Measurements from ENCODE around the gene EXOC7. TPM values are rescaled to one million over a fixed set of nuclear protein-coding genes. Genes with fewer than 3 reads are reported as not detected.

The EXOC7 gene
- total RNA-seq, 1 donor from 2014 or later: 183 TPM

DNA sequence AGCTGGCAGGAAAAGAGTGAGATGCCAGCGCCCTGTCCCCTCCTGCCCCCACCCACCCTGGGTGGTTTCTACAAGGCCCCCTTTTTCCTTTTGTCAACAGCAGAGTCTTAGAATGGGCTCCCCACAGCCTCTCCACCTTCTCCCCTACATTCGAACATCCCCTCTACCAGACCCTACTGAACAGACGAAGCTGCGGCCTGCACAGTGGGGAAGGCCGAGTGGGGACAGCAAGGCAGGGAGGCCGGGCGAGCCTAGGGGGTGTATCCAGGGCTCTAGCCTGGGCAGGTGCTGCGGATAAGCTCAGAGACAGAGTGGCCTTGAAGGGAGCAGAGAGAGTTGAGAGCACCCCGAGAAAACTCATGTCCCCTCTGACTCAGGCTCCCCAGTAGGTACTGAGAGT lies 17.2 kb downstream of the EXOC7 start:
- DNase-seq (ENCODE audit: low spot score): no peak
- Mint-ChIP-seq H3K4me1 (ENCODE audit: unreplicated experiment) (no peaks in the 10 kb centered on the region), H3K36me3 (ENCODE audit: low read depth, unreplicated experiment) (peaks cover 38% of the 10 kb centered on the region), H3K27ac (ENCODE audit: unreplicated experiment) (no peak overlapping the region), H3K4me3 (ENCODE audit: unreplicated experiment) (no peak overlapping the region), H3K27me3 (ENCODE audit: unreplicated experiment) (peaks cover 18% of the 10 kb centered on the region), H3K9me3 (ENCODE audit: unreplicated experiment) (no peaks in the 10 kb centered on the region)
- TF ChIP-seq, protein P1, sequence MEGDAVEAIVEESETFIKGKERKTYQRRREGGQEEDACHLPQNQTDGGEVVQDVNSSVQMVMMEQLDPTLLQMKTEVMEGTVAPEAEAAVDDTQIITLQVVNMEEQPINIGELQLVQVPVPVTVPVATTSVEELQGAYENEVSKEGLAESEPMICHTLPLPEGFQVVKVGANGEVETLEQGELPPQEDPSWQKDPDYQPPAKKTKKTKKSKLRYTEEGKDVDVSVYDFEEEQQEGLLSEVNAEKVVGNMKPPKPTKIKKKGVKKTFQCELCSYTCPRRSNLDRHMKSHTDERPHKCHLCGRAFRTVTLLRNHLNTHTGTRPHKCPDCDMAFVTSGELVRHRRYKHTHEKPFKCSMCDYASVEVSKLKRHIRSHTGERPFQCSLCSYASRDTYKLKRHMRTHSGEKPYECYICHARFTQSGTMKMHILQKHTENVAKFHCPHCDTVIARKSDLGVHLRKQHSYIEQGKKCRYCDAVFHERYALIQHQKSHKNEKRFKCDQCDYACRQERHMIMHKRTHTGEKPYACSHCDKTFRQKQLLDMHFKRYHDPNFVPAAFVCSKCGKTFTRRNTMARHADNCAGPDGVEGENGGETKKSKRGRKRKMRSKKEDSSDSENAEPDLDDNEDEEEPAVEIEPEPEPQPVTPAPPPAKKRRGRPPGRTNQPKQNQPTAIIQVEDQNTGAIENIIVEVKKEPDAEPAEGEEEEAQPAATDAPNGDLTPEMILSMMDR (IDR thresholded peaks at IDR 0.05; ENCODE audit: unreplicated experiment): no peak

DNA sequence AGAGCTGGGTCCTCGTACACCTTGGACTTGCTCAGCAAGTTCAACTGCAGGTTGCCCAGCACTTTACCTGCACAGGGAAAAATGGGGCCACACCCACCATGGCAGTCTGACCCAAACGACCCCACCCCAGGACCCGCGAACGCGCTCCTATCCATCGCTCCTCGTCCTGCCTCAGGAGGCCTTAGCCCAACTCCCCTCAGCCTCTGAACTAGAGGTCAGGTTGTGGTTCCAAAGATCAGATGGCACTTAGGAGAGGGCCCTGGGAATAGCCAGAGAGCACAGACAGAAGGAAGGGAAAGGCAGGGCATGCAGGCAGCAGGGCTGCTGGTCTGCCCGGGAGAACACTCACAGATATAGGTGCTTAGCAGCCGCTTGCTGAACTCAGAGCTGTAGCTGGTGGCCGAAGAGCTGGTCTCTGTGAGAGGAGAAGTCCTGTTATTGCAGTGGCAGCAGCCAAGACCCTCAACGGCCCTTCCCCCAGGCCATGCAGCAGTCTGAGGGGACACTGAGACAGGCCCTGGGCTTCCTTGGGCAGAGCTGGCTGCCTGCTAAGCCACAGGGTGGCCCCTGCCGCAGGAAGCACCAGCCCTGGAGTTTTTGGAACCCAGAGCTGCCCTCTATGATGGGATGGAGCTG lies 17.7 kb downstream of the EXOC7 start:
- H3K27me3 Mint-ChIP-seq (ENCODE audit: unreplicated experiment): peaks cover 21% of the 10 kb centered on the region
- no peak overlapping the region for H3K4me3 Mint-ChIP-seq (ENCODE audit: unreplicated experiment)
- no peak overlapping the region for H3K27ac Mint-ChIP-seq (ENCODE audit: unreplicated experiment)
- no peaks in the 10 kb centered on the region for H3K9me3 Mint-ChIP-seq (ENCODE audit: unreplicated experiment)
- H3K4me1 Mint-ChIP-seq (ENCODE audit: unreplicated experiment): peaks cover 2% of the 10 kb centered on the region
- DNase-seq (ENCODE audit: low spot score): no peak
- TF ChIP-seq, protein P1 (IDR thresholded peaks at IDR 0.05; ENCODE audit: unreplicated experiment): no peak
- H3K36me3 Mint-ChIP-seq (ENCODE audit: low read depth, unreplicated experiment): peaks cover 32% of the 10 kb centered on the region

DNA sequence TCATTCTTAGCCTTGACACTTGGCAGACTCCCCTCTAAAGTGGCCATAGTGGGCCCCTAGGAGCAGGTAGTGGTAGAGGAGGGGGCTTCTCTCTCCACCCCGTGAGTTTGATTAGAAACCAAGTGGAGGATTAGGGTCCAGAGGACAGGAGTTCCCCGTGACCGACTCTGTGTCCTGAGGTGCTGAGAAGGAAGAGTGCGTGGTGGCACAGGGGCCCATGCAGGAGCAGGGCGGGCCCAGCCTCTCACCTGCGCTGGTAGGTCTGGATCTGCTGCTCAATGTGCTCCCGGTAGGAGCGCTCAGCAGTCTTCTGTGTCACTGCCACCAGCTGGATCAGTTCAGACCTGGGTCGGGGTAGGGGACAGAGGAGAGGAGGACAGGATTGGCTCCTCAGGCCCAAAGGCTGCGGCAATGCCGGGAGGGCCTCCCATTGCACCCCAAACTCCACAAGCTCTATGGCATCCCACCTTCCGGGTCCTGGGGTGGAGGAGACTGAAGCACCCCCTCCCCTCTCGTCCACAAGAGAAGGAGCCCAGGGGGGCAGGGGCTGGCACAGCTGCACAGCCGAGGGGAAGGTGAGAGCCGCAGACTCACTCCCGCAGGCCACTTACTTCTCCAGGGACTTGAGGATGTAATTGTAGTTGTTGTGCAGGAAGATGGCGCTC lies 18.4 kb downstream of the EXOC7 start:
- peaks cover 5% of the 10 kb centered on the region for H3K4me1 Mint-ChIP-seq (ENCODE audit: unreplicated experiment)
- no peaks in the 10 kb centered on the region for H3K9me3 Mint-ChIP-seq (ENCODE audit: unreplicated experiment)
- peaks cover 29% of the 10 kb centered on the region for H3K36me3 Mint-ChIP-seq (ENCODE audit: low read depth, unreplicated experiment)
- peaks cover 23% of the 10 kb centered on the region for H3K27me3 Mint-ChIP-seq (ENCODE audit: unreplicated experiment)
- DNase-seq (ENCODE audit: low spot score): no peak
- H3K27ac Mint-ChIP-seq (ENCODE audit: unreplicated experiment): no peak overlapping the region
- H3K4me3 Mint-ChIP-seq (ENCODE audit: unreplicated experiment): no peak overlapping the region
- TF ChIP-seq, protein P1 (IDR thresholded peaks at IDR 0.05; ENCODE audit: unreplicated experiment): no peak

DNA sequence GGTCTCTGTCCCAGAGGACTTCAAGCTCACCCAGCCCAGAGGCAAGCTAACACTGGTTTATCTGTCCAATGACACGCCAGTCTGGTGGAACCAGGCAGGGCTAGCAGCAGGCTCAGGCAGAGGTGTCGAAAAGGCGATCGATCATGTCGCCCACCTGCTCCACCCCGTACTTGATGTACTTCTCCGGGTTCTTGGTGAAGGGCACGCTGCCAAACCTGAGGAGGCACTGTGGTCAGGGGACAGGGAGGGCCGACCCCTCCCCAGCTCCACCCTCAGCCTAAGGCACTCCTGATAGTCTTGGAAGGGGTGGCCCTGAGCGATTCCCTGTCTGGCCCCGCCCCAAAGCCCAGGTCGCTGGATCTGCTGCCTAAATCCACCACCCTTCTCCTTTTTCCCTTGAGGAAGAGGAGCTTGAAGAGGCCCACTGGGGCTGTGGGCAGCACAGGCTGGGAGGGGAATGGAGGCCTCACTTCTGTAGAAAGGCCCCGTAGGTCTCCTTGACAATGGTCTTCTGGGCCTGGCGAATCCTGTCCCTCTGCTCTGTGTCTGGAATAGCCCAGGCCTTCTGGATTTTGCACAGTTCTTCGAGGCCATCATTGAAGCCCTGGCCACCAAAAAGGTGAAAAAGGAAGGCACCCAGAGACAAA lies 19.9 kb downstream of the EXOC7 start:
- Mint-ChIP-seq H3K27ac (ENCODE audit: unreplicated experiment) (no peak overlapping the region), H3K4me3 (ENCODE audit: unreplicated experiment) (no peak overlapping the region), H3K36me3 (ENCODE audit: low read depth, unreplicated experiment) (peaks cover 20% of the 10 kb centered on the region), H3K4me1 (ENCODE audit: unreplicated experiment) (peaks cover 5% of the 10 kb centered on the region), H3K27me3 (ENCODE audit: unreplicated experiment) (peaks cover 23% of the 10 kb centered on the region), H3K9me3 (ENCODE audit: unreplicated experiment) (no peaks in the 10 kb centered on the region)
- TF ChIP-seq, protein P1 (IDR thresholded peaks at IDR 0.05; ENCODE audit: unreplicated experiment): no peak
- DNase-seq (ENCODE audit: low spot score): no peak
